IMR-90 (cell line): ENCODE data around the gene GOLGA6L2.

Experiments
- CEBPB ChIP-seq: IDR thresholded peaks from 2 replicates; pipeline ENCODE4 v1.6.1; 2012; ENCODE audit warnings: low read depth, low read length, improper control_type of control experiment
- CTCF ChIP-seq: conservative IDR thresholded peaks from 2 replicates; pipeline ENCODE4 v1.5.1; 2012; ENCODE audit warnings: mild to moderate bottlenecking, low read depth, low read length, improper control_type of control experiment
- MXI1 ChIP-seq: IDR thresholded peaks from 2 replicates; pipeline ENCODE4 v1.6.1; 2012; ENCODE audit warnings: low read depth, mild to moderate bottlenecking, low read length, moderate library complexity, borderline replicate concordance
- POLR2A ChIP-seq: IDR thresholded peaks from 2 replicates; pipeline ENCODE4 v1.6.1; 2012; ENCODE audit warnings: mild to moderate bottlenecking, low read depth, low read length
- RAD21 ChIP-seq: IDR thresholded peaks from 2 replicates; pipeline ENCODE4 v1.6.1; 2012; ENCODE audit warnings: low read length, improper control_type of control experiment
- SMC3 ChIP-seq: fragments of 150-350 bp; IDR thresholded peaks from 2 replicates; pipeline ENCODE4 v1.6.1; 2016; ENCODE audit warnings: low read depth, mild to moderate bottlenecking, antibody characterized with exemption, low read length, moderate library complexity
- USF2 ChIP-seq: fragments of 150-350 bp; IDR thresholded peaks from 2 replicates; pipeline ENCODE4 v1.6.1; 2017; ENCODE audit warnings: mild to moderate bottlenecking, antibody characterized with exemption, low read length, low read depth

- TF ChIP-seq CTCF (no peak), SMC3 (no peak), POLR2A (no peak), RAD21 (no peak), CEBPB (no peak), MXI1 (no peak), USF2 (no peak)
Measured at GRCh38 chr15:23436421-23436820, 10.6 kb downstream of the GOLGA6L2 start.
